ENCODE data around the gene KMT5C. TPM values are rescaled to one million over a fixed set of nuclear protein-coding genes. Genes with fewer than 3 reads are reported as not detected.
A peak's percentile ranks its signal among the peaks of the same experiment; 100 is the strongest.

The KMT5C gene
- total RNA-seq, 6 donors from 2014 or later: 9.1 to 111 (median 15.6) TPM

DNA sequence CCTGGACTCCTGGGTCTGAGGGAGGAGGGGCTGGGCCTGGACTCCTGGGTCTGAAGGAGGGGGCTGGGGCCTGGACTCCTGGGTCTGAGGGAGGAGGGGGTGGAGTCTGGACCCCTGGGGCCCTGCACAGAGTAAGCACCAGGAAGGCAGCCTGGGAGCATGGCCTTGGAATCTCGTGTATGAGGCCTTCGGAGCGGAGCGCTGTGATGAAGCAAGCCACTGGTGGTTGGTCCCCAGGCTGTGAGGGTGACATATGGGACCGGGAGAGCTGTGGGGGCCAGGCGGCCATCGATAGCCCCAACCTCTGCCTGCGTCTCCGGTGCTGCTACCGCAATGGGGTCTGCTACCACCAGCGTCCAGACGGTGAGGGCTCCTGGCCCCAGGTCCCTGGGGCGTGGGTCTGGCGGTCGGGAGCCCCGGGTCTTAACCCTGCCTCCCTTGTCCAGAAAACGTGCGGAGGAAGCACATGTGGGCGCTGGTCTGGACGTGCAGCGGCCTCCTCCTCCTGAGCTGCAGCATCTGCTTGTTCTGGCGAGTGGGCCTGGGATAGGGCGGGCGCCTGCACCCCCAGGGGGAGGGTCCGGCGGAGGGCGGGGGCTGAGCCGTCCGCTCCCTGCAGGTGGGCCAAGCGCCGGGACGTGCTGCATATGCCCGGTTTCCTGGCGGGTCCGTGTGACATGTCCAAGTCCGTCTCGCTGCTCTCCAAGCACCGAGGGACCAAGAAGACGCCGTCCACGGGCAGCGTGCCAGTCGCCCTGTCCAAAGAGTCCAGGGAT lies 37.9 kb downstream of the KMT5C start:
- Histone ChIP-seq H3K4me3 (no peak overlapping the region), H3K36me3 (no peaks in the 10 kb centered on the region), H3K27ac (no peak overlapping the region), H3K4me1 (peaks cover 0 to 9% (median 8%) of the 10 kb centered on the region in 4 donors), H3K9me3 (no peaks in the 10 kb centered on the region), H3K27me3 (peaks cover 0 to 23% (median 8%) of the 10 kb centered on the region in 4 donors)
- ATAC-seq (ENCODE audit: low FRiP score in 2 of 2) (no peak), DNase-seq (peak in 1 of 2 donors; percentile 83)
- WGBS, 2 donors: 38 to 41% methylated on average over 13 to 34 of the region's 43 CpGs
- no peak for TF ChIP-seq EP300 (IDR thresholded peaks at IDR 0.05)
- TF ChIP-seq, protein P1, sequence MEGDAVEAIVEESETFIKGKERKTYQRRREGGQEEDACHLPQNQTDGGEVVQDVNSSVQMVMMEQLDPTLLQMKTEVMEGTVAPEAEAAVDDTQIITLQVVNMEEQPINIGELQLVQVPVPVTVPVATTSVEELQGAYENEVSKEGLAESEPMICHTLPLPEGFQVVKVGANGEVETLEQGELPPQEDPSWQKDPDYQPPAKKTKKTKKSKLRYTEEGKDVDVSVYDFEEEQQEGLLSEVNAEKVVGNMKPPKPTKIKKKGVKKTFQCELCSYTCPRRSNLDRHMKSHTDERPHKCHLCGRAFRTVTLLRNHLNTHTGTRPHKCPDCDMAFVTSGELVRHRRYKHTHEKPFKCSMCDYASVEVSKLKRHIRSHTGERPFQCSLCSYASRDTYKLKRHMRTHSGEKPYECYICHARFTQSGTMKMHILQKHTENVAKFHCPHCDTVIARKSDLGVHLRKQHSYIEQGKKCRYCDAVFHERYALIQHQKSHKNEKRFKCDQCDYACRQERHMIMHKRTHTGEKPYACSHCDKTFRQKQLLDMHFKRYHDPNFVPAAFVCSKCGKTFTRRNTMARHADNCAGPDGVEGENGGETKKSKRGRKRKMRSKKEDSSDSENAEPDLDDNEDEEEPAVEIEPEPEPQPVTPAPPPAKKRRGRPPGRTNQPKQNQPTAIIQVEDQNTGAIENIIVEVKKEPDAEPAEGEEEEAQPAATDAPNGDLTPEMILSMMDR (IDR thresholded peaks at IDR 0.05): no peak
- TF ChIP-seq POLR2AphosphoS5 (IDR thresholded peaks at IDR 0.05): no peak
- no peak for TF ChIP-seq POLR2A (IDR thresholded peaks at IDR 0.05)

DNA sequence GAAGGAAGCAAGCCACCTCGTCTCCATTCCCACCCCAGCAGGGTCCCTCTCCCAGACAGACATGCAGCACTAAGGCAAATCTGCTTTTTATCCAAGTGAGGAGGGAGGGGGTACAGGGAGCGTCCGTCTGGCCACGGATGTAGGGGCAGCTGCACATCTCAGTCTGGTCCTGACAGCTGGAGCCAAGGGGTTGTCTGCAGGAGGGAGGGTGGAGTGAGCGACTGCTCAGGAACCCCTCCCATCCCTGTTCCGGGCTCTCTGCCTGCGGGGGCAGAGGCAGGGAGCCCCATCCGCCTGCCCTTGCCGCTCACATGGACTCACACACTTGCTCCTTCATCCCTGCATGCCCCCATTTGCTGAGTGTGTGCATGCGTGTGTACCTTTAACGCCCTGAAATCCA lies 39.5 kb downstream of the KMT5C start:
- Histone ChIP-seq H3K9me3 (no peaks in the 10 kb centered on the region), H3K27me3 (peaks cover 0 to 11% (median 3%) of the 10 kb centered on the region in 4 donors), H3K4me1 (peaks cover 7 to 17% (median 13%) of the 10 kb centered on the region in 4 donors), H3K4me3 (no peak overlapping the region), H3K27ac (no peak overlapping the region), H3K36me3 (no peaks in the 10 kb centered on the region)
- WGBS, 2 donors: 65 to 66% methylated on average over 7 to 11 of the region's 11 CpGs
- no peak for TF ChIP-seq EP300 (IDR thresholded peaks at IDR 0.05)
- TF ChIP-seq POLR2A (IDR thresholded peaks at IDR 0.05): no peak
- TF ChIP-seq, protein P1 (IDR thresholded peaks at IDR 0.05): no peak
- no peak for TF ChIP-seq POLR2AphosphoS5 (IDR thresholded peaks at IDR 0.05)
- no peak for ATAC-seq (ENCODE audit: low FRiP score in 2 of 2)
- DNase-seq: no peak

DNA sequence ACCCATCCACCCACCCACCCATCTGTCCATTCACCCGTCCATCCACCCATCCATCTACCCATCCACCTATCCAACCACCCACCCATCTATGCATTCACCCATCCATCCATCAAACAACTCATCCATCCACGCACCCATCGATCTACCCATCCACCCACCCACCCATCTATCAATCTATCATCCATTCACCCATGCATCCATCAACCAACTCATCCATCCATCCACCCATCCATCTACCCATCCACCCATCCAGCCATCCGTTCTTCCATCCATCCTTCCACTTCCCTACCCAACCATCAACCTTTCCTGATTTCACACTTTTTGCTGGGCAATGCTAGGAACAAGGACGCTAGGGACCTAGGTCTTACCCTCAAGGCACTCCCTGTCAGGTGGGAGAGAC lies 42.3 kb downstream of the KMT5C start:
- H3K4me1 ChIP-seq: peaks cover 22 to 28% (median 22%) of the 10 kb centered on the region in 4 donors
- no peak for ATAC-seq (ENCODE audit: low FRiP score in 2 of 2)
- no peak for TF ChIP-seq POLR2AphosphoS5 (IDR thresholded peaks at IDR 0.05)
- TF ChIP-seq EP300 (IDR thresholded peaks at IDR 0.05): no peak
- TF ChIP-seq, protein P1 (IDR thresholded peaks at IDR 0.05): no peak
- no peak for TF ChIP-seq POLR2A (IDR thresholded peaks at IDR 0.05)
- no peak for DNase-seq
- no peak overlapping the region for H3K4me3 ChIP-seq
- H3K9me3 ChIP-seq: no peaks in the 10 kb centered on the region
- H3K27me3 ChIP-seq: peaks cover 0 to 3% (median 0%) of the 10 kb centered on the region in 4 donors
- 99 to 100% methylated on average over 5 of the region's 5 CpGs for WGBS, 2 donors
- H3K36me3 ChIP-seq: peaks cover 0 to 6% (median 0%) of the 10 kb centered on the region in 4 donors
- no peak overlapping the region for H3K27ac ChIP-seq

DNA sequence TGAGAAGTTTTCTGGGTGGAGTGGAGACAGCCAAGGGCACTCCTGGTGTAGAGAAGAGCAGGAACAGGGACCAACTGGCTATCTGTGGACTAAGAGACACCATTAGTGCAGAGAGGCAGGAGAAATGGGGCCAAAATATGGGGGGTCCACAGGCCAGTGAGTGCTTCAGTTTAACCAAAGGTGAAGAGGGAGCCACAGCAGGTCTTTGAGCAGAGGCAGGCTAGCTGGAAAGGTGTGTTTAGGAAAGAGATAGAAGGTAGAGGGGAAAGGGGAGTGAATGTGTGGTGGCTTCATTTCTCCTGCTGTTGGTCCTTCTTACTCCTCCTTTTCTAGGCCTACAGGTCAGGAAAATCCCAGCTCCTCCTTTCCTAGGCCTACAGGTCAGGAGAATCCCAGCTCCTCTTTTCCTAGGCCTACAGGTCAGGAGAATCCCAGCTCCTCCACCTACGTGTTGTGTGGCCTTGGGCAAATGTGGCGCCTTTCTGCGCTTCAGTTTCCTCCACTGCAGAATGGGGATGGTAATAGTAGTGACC lies 42.9 kb downstream of the KMT5C start:
- no peaks in the 10 kb centered on the region for H3K9me3 ChIP-seq
- peaks cover 28 to 34% (median 28%) of the 10 kb centered on the region in 4 donors for H3K4me1 ChIP-seq
- ATAC-seq (ENCODE audit: low FRiP score in 2 of 2): no peak
- H3K36me3 ChIP-seq: peaks cover under 1 to 12% (median 2%) of the 10 kb centered on the region in 4 donors
- peaks cover 0 to 3% (median 0%) of the 10 kb centered on the region in 4 donors for H3K27me3 ChIP-seq
- WGBS, 2 donors: 90 to 96% methylated on average over 3 of the region's 3 CpGs
- no peak for TF ChIP-seq POLR2A (IDR thresholded peaks at IDR 0.05)
- no peak for TF ChIP-seq EP300 (IDR thresholded peaks at IDR 0.05)
- TF ChIP-seq, protein P1 (IDR thresholded peaks at IDR 0.05): no peak
- TF ChIP-seq POLR2AphosphoS5 (IDR thresholded peaks at IDR 0.05): no peak
- peak overlapping the region in 1 of 4 donors; percentile 99 for H3K4me3 ChIP-seq
- DNase-seq: no peak
- no peak overlapping the region for H3K27ac ChIP-seq

All from upper lobe of left lung (tissue), 6 donors.